GM19452 (cell line): ENCODE results near the gene MAP2K5.

ENCODE experiments used
- ATAC-seq: cut with Tn5 transposase; IDR thresholded peaks from one replicate; pipeline ENCODE4 v1.9.1; 2021; ENCODE audit not compliant: unreplicated experiment

MAP2K5 gene

DNA sequence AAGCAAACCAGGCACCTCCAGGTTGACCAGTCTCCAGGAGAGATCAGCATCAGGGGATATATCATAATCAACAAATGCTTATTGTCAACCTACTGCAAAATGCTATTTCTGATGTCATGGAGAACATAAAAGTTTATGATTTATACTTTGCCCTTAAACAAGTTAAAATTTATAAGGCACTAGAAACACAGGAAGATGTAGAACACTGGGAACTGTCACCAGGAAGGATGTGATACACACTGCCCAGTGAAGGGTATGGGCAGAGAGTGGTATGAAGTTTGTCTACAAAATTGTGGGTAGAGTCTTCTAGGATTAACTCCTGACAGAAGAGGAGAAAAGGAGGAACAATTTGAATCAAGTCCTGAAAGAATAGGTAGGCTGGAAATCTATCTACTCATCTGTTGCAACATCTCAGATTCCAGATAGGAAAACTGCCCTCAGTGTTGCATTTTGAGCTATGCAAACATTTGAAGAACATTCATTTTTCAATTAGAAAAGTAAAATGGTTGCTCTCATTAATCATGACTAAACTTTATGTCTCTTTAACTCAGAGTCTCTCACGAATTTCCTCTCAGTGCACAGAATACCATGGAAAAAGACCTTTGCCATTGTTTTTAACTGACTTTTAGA is 176.9 kb downstream of the MAP2K5 start:
- ATAC-seq: no peak

DNA sequence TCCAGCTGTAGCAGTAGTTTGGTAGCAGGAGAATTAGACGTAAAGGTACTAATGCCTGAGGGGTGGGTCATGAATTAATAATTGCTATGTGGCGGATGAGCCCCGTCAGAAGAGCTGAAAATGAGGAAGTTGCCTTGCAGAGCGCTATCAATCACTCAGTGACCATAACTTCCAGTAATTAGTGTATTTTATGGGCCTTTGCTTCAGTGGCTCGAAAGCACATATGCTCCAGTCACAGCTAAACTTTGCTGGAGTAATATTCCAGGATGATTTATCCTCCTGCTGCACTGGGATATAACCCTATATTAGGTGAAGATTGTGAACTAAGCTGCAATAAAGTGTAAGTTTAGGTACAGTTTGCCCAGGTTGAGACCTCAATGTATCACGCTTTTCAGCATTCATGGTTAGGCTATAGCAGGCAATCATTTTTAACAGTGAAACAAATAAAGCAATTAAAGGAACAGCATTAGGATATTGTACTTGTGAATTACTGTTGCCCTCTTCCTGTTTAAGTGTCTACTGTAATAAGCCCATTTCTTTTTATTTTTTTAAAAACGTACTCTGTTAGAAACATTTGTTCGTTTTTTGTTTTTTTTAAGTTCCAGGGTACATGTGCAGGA is 178.2 kb downstream of the MAP2K5 start:
- ATAC-seq: no peak

DNA sequence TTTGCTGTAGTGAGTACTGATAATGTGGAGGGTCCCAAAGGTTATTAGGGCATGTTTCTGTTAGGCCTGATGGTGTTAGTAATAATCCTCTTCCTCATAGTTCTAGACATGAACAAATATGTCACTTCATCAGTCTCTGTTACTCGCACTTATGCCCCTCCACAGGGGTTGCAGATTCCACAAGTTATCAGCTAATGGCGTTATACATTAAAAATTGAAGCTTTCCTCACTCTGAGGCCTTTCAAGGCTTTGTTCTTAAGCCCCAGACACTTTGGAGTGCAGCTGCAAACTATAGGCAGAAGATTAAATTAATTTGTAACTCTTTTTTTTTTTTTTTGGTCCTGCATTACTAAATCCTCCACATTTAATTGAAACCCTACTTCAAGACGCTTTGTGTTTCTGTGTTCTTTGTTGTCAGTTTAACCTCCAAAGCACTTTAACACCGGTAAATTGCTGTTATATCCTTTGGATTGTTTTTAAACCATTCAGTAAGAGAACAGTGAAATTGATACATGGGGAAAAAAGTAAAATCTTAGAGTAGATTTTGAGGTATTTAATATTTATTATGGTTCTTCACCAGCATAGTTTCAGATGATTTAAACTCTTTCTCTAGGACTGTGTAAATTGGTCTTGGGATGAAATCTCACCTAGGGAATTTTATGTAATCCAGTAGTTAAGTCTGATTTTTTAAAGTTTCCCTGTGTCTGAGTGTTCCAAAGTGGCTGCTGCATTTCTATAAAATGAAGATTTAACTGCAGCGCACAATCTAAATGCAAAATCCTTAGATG is 179.7 kb downstream of the MAP2K5 start:
- ATAC-seq: no peak

DNA sequence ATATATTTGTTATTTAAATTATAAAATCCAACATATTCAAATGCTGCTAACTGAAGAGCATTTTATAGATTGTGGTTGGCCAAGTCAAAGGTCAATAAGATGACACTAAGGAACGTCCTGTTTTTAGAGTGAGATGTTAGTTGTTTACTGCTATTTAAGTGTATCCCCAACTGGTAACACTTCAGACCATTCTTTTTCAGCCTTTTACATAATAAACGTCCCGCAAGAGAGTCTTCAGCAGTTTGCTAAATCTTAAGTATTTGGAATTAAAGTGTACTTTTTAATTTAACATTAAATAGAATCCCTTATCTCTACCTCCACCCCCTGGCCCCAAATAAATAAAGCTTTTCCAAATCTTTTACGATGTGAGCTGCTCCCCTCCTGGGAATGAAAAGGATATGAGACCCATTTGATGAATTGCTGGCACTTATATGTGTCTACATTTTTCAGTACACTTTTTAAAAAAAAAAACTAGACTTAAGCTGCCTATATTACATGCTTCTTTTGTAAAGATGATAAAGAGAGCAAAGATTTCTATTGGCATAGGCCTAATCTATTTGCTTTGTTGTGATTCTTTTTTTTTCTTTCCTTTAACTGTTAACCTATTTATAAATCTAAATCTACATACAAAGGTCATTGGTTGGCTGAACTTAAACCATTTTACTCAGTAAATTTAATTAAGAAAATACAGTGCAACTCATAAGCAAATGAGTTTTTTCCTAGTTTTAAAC is 181.0 kb downstream of the MAP2K5 start:
- no peak for ATAC-seq

DNA sequence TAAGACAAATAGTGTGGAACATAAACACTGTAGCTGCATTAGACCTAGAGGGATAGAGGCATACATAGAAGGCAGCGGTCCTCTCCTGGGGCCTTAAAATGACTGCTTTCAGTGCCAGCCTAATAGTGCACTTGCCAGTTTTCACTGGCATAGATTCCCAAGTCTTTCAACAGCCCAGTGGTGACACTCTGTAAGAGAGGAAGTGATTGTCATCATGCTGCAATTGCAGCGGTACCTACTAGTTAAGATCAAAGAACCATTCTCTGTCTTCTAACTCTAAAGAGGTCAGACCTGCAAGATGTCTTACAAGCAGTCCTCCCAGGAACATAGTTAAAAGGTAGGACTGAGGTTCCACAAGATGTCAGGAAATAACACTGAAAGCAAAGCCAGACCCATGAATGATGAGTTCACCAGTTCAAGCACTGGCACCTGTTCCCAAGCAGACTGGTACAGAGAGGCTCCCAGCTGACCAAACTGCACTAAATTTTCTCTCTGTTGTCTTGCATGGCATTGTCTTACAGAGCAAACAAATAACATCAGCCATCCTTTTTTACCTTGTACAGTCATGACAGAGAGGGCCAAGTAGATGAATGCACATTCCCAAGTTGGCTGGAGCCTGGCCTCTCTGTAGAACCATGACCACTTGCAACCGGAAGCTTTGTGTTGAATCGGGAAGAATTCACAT is 182.3 kb downstream of the MAP2K5 start:
- ATAC-seq: no peak

GRCh38 chr15:67730135-67730534 is 187.6 kb downstream of the MAP2K5 start:
- ATAC-seq: no peak

DNA sequence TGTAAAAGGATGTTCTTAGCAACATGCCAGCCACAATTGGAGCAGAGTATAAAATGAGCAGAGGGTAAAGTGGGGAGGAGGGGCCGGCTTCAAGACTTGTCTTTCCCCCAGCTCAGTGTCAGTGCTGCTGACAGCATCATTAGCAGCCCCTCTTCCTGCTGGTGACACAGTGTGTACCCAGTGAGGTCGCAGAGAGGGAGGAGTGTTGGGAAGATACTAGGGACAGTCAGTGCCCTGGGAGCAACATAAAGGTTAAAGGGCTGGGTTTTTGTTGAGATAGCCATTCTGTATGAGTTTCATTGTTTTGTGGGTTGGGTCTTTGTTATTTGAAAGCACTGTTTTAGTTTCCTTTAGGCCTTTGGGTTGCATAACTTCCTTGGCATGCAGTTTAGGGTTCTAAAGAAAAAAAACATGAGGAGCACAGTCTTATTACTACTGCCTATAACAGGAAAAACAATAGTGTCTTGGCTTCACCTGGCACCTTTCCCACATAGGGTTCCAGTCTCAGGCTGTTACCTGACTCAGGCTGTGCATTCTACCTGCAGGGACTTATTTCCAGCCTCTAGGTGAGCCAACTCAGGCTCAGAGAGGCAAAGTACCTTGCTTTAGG is 188.7 kb downstream of the MAP2K5 start:
- ATAC-seq: no peak

GRCh38 chr15:67732164-67732563 is 189.7 kb downstream of the MAP2K5 start:
- no peak for ATAC-seq

DNA sequence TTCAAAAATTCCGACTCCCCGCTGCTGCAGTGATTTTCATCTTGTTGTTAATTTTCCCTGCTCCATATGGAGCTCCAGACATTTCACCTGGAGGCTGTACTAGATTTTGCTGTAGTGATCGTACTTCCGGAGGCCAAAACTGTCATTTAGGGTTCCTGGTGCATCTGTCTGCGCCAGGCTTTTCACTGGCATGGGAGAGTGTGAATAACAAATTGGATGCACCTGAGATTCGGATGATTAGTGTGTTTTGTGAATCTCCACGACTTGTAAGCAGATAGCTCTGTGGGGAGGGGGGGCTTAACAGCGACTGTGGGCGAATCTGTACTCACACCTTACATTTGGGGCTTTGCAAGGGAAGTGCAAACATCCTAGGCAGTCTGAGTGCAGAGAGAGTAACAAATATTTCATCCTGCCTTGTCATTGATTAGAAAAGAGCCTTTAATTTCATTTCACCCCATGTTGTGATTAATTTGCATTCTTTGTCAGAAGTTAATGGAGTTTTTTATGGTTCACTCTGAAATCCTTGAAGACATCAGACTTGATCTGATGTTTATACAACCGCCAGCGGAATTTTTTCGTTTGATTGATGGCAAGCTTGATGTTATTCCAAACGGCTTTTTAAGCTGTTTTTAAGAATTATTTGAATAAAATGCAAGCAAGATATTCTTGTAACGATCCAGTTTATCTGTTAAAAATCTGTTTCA is 190.3 kb downstream of the MAP2K5 start:
- no peak for ATAC-seq

DNA sequence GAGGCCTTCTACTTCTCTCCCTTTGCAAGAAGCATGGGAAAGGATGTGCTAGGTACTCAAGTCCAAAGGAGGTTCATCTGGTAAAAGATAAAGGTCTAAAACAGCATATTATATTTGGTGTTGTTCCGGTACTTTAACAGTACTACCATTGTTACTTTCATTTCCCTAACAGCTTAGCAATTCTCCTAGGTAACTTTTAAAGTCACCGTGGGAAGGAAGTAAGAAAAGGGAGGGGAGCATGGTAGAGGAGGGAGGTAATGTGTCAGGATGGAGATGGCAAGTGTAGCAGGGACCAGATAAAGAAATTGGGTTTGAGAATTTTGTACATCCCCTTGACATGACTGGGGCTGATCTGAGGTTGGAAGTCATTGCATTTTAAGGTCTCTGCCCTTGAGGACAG is 193.4 kb downstream of the MAP2K5 start:
- ATAC-seq: no peak

DNA sequence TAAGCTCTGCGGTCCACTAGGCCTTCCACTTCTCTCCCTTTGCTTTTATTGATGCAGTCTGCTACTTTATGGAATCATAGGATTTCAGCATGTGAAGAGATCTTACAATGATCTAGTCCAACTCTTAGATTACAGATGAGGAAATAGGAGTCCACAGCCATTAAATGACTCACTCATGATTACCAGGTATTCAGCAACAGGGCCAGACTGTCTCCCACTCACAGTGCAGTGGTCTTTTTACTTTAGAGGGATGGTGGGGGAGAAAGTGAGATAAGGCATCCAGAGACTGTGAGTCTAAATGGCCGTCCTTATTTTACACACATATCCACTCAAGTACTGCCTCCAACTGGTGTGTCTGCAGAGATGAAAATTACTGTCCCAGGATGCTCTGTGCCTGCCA is 194.3 kb downstream of the MAP2K5 start:
- no peak for ATAC-seq

DNA sequence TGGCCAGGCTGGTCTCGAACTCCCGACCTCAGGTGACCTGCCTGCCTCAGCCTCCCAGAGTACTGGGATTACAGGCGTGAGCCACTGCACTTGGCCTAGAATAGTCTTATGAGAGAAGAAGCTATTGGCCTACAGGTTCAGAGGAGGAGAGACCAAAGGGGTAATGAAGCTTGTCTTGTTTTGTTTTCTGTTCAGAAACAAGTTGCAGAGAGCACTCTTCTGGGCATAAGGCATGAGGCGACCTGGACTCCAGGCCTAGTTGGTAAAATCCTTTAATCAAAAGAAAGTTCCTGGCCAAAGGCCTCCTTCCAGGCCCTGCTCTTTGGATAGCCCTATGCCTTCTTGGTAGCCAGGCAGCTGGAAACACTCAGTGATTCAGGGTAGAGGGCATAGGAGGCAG is 195.6 kb downstream of the MAP2K5 start:
- no peak for ATAC-seq

- ATAC-seq: no peak
These were observed 197.9 kb downstream of the MAP2K5 start for GRCh38 chr15:67740405-67740804.

DNA sequence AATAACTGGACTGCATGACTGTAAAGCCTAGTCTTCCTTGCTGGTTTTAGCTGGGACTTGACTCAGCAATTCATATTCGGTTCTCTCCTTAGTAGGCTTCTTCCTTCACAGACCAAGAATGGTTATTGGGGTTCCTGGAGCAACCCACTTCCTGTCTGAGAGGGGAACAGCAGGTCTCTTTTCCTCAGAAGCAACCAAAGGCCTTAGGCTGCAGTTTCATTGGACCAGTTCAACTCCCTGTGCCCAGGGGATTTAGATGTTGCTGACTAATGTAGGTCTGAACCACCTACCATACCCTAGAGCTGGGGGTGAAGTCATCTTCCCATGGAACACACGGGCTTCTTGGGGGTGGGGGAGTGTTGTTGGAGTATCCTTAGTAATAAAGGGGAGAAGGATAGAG is 198.8 kb downstream of the MAP2K5 start:
- no peak for ATAC-seq

- no peak for ATAC-seq
These were observed 201.1 kb downstream of the MAP2K5 start for GRCh38 chr15:67743558-67743957.

DNA sequence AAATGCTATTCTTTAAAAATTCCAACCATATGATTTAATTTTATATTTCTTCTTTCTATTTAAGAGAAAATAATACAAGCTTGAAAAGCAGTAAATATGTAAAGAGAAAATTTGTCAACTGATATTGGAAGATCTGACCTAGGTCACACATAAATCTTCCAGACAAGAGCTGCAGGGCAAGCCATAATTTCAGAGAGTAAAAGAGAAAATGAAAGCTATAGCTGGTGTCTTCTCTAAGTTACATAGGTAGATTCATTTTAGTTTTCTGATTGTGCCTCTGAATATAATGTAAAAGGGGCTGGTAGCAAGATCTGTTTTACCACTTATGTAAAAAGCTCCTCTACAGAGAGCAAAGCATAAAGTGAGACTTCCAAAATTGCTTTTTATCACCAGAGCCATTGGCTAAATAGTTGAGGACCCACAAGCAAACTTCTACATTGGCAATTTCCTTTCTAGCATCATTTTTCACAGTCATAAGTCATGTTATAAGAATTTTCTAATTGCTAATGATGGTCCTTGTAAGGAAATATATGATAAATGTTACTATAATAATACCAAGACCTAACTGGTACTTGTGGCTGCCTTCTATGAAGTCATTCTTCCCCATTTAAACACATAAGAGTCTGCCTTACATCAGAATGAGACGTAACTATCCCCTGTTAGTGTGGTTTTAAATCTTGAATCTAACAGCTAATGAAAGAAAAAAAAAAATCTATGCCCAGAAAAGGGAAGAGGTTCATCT is 202.0 kb downstream of the MAP2K5 start:
- no peak for ATAC-seq

GRCh38 chr15:67745073-67746006 is 202.8 kb downstream of the MAP2K5 start:
- no peak for ATAC-seq

DNA sequence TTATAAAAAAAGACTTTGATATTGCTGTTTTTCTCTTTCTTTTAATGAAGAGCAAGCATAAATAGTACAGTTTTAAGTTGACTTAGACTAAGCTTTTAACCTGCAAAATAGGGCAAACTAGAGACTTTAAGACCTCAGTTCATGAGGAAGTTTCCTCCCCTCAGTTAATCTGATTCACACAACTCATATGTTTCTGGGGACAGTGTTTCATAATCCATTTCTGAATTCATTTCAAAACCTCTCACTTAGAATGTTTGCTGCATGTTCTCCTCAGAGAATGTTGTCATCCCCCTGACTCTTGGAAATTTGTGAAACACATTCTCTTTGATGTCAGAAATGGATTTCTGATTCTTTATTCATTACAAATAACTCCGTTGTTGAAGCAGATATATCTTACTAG is 203.5 kb downstream of the MAP2K5 start:
- no peak for ATAC-seq
